Mesenchymal stem cell (in vitro differentiated cells and primary cell): ENCODE measurements around the gene C11orf21.
"Not testable (repeated sequence)": the region's sequence is repeated elsewhere in the genome, so short reads cannot be mapped to it uniquely, and the experiment has no call there.

Source experiments
- DNase-seq: peaks from one replicate; pipeline ENCODE4 v3.0.0-alpha.2; 2013
- H2AFZ ChIP-seq: one replicate; pipeline ENCODE4 v1.6.1; 2013; ENCODE audit warnings: low read depth, mild to moderate bottlenecking, control low read depth, inconsistent platforms, low read length, moderate library complexity
- H2AK5ac ChIP-seq: 2 replicates; pipeline ENCODE4 v1.6.1; 2013; ENCODE audit warnings: low read length, moderate library complexity, mild to moderate bottlenecking, inconsistent platforms; ENCODE audit not compliant: severe bottlenecking
- H2BK120ac ChIP-seq: one replicate; pipeline ENCODE4 v1.6.1; 2013; ENCODE audit warnings: low read depth, mild to moderate bottlenecking, inconsistent platforms, low read length, moderate library complexity
- H2BK12ac ChIP-seq, 2 experiments: one replicate each; pipeline ENCODE4 v1.6.1; 2013; ENCODE audit warnings: inconsistent platforms in 2 of 2, low read length in 2 of 2, mild to moderate bottlenecking in 2 of 2, moderate library complexity in 2 of 2, control low read depth in 1 of 2
- H2BK15ac ChIP-seq: one replicate; pipeline ENCODE4 v1.6.1; 2013; ENCODE audit warnings: mild to moderate bottlenecking, low read depth, inconsistent platforms; ENCODE audit not compliant: poor library complexity, severe bottlenecking
- H2BK5ac ChIP-seq: 2 replicates; pipeline ENCODE4 v1.6.1; 2013; ENCODE audit warnings: low read depth, mild to moderate bottlenecking, low read length, control low read depth, inconsistent platforms; ENCODE audit not compliant: poor library complexity, severe bottlenecking
- H3K14ac ChIP-seq, 2 experiments: one replicate each; pipeline ENCODE4 v1.6.1; 2013; ENCODE audit warnings: inconsistent platforms in 2 of 2, low read length in 2 of 2, control low read depth in 1 of 2, mild to moderate bottlenecking in 1 of 2, moderate library complexity in 1 of 2
- H3K18ac ChIP-seq, 2 experiments: one replicate each; pipeline ENCODE4 v1.6.1; 2013; ENCODE audit warnings: inconsistent platforms in 2 of 2, low read length in 2 of 2, control low read depth in 1 of 2, low read depth in 1 of 2, mild to moderate bottlenecking in 1 of 2
- H3K23ac ChIP-seq, 2 experiments: one replicate each; pipeline ENCODE4 v1.6.1; 2013; ENCODE audit warnings: inconsistent platforms in 2 of 2, low read length in 2 of 2, mild to moderate bottlenecking in 2 of 2, moderate library complexity in 2 of 2, control low read depth in 1 of 2
- H3K27ac ChIP-seq: 2 replicates; pipeline ENCODE4 v1.5.1; 2013; ENCODE audit warnings: mild to moderate bottlenecking, moderate library complexity, low read length, control low read depth, inconsistent platforms; ENCODE audit not compliant: poor library complexity, severe bottlenecking
- H3K27me3 ChIP-seq, 2 experiments: 2 replicates each; pipeline versions ENCODE4 v1.6.1 to v1.7.0; 2013; ENCODE audit warnings: low read length in 2 of 2, mild to moderate bottlenecking in 2 of 2, moderate library complexity in 2 of 2, control low read depth in 1 of 2, inconsistent platforms in 1 of 2; ENCODE audit not compliant: control insufficient read depth in 1 of 2, insufficient read depth in 1 of 2
- H3K36me3 ChIP-seq, 2 experiments: 2 replicates each; pipeline versions ENCODE4 v1.6.1 to v1.7.0; 2013; ENCODE audit warnings: low read length in 2 of 2, control low read depth in 1 of 2, inconsistent platforms in 1 of 2, low read depth in 1 of 2, mild to moderate bottlenecking in 1 of 2; ENCODE audit not compliant: insufficient read depth in 2 of 2, control insufficient read depth in 1 of 2
- H3K4ac ChIP-seq, 2 experiments: one replicate each; pipeline ENCODE4 v1.6.1; 2013; ENCODE audit warnings: inconsistent platforms in 2 of 2, low read length in 2 of 2, mild to moderate bottlenecking in 2 of 2, moderate library complexity in 2 of 2, control low read depth in 1 of 2, low read depth in 1 of 2
- H3K4me1 ChIP-seq: 2 replicates; pipeline ENCODE4 v1.6.1; 2013; ENCODE audit warnings: low read depth, low read length, control low read depth; ENCODE audit not compliant: control insufficient read depth, insufficient read depth
- H3K4me2 ChIP-seq: 2 replicates; pipeline ENCODE4 v1.6.1; 2013; ENCODE audit warnings: low read length, mild to moderate bottlenecking, inconsistent platforms; ENCODE audit not compliant: poor library complexity, severe bottlenecking
- H3K4me3 ChIP-seq, 2 experiments: 2 replicates each; pipeline versions ENCODE4 v1.5.1 to v1.7.0; 2013; ENCODE audit warnings: low read length in 2 of 2, mild to moderate bottlenecking in 2 of 2, control low read depth in 1 of 2, low read depth in 1 of 2; ENCODE audit not compliant: insufficient read depth in 1 of 2
- H3K79me1 ChIP-seq: replicated peaks from 2 replicates; pipeline ENCODE4 v1.6.1; 2013; ENCODE audit warnings: mild to moderate bottlenecking, control low read depth, low read length, inconsistent platforms; ENCODE audit not compliant: poor library complexity, severe bottlenecking
- H3K9ac ChIP-seq: 2 replicates; pipeline ENCODE4 v1.7.0; 2013; ENCODE audit warnings: mild to moderate bottlenecking, low read length, moderate library complexity
- H3K9me3 ChIP-seq: 2 replicates; pipeline ENCODE4 v1.7.0; 2013; ENCODE audit warnings: mild to moderate bottlenecking, low read length; ENCODE audit not compliant: control insufficient read depth
- H4K8ac ChIP-seq: one replicate; pipeline ENCODE4 v1.6.1; 2013; ENCODE audit warnings: inconsistent platforms, mild to moderate bottlenecking, low read length, moderate library complexity
- H4K91ac ChIP-seq: one replicate; pipeline ENCODE4 v1.6.1; 2013; ENCODE audit warnings: mild to moderate bottlenecking, low read length, inconsistent platforms
- WGBS: methylation state at CpG from one replicate; pipeline ENCODE4 v1.1.7; 2013; ENCODE audit warnings: mixed read lengths; 5-methylcytosine and 5-hydroxymethylcytosine counted together

Gene C11orf21

DNA sequence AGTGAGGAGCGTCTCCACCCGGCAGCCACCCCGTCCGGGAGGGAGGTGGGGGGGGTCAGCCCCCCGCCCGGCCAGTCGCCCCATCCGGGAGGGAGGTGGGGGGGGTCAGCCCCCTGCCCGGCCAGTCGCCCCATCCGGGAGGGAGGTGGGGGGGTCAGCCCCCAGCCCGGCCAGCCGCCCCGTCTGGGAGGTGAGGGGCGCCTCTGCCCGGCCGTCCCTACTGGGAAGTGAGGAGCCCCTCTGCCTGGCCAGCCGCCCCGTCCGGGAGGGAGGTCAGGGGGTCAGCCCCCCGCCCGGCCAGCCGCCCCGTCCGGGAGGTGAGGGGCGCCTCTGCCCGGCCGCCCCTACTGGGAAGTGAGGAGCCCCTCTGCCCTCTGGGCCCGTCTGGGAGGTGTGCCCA, 30.9 kb upstream of the C11orf21 start:
- H2BK15ac ChIP-seq, H3K4me3 ChIP-seq, H2AFZ ChIP-seq, H3K4ac ChIP-seq, H2BK5ac ChIP-seq, H2BK120ac ChIP-seq, DNase-seq, H3K9ac ChIP-seq, H3K27ac ChIP-seq, H3K4me2 ChIP-seq, H3K4me1 ChIP-seq, H3K9me3 ChIP-seq, H3K18ac ChIP-seq, H2AK5ac ChIP-seq, H3K23ac ChIP-seq, H3K79me1 ChIP-seq, H4K8ac ChIP-seq, H3K14ac ChIP-seq, H4K91ac ChIP-seq, H2BK12ac ChIP-seq, H3K36me3 ChIP-seq: not testable (repeated sequence)
- 85% methylated on average over 9 of the region's 29 CpGs for WGBS
- peaks cover 0 to 11% of the 10 kb centered on the region in 2 experiments for H3K27me3 ChIP-seq

- Histone ChIP-seq H3K9me3 (peaks cover 9% of the 10 kb centered on the region), H2BK120ac (no peak overlapping the region), H2AFZ (no peak overlapping the region), H4K8ac (no peak overlapping the region), H2AK5ac (no peak overlapping the region), H3K14ac (no peak overlapping the region), H3K36me3 (no peaks in the 10 kb centered on the region), H3K23ac (no peak overlapping the region), H3K18ac (no peak overlapping the region), H2BK12ac (no peak overlapping the region), H2BK5ac (no peak overlapping the region), H4K91ac (no peak overlapping the region), H3K4me3 (no peak overlapping the region), H3K27ac (no peak overlapping the region), H3K4me2 (no peak overlapping the region), H3K4ac (no peak overlapping the region), H3K27me3 (peaks cover 0 to under 1% of the 10 kb centered on the region in 2 experiments), H3K79me1 (no peaks in the 10 kb centered on the region), H3K9ac (no peak overlapping the region), H3K4me1 (no peaks in the 10 kb centered on the region), H2BK15ac (no peak overlapping the region)
- DNase-seq: no peak
- WGBS: 96% methylated on average over 5 of the region's 5 CpGs
Measured at GRCh38 chr11:2331404-2331803, 29.7 kb upstream of the C11orf21 start.

GRCh38 chr11:2330696-2331095, 29.0 kb upstream of the C11orf21 start:
- H3K9ac ChIP-seq: no peak overlapping the region
- no peak overlapping the region for H2BK5ac ChIP-seq
- H3K23ac ChIP-seq: no peak overlapping the region
- no peak overlapping the region for H2BK15ac ChIP-seq
- H3K9me3 ChIP-seq: peaks cover 9% of the 10 kb centered on the region
- no peak overlapping the region for H4K91ac ChIP-seq
- H3K14ac ChIP-seq: no peak overlapping the region
- no peak overlapping the region for H3K27ac ChIP-seq
- no peaks in the 10 kb centered on the region for H3K27me3 ChIP-seq
- H2AK5ac ChIP-seq: no peak overlapping the region
- H3K4me2 ChIP-seq: no peak overlapping the region
- no peaks in the 10 kb centered on the region for H3K36me3 ChIP-seq
- no peak overlapping the region for H4K8ac ChIP-seq
- no peak for DNase-seq
- H2BK12ac ChIP-seq: no peak overlapping the region
- H3K4me3 ChIP-seq: no peak overlapping the region
- H3K18ac ChIP-seq: no peak overlapping the region
- H3K4me1 ChIP-seq: no peaks in the 10 kb centered on the region
- H2AFZ ChIP-seq: no peak overlapping the region
- 86% methylated on average over 6 of the region's 6 CpGs for WGBS
- no peak overlapping the region for H2BK120ac ChIP-seq
- no peak overlapping the region for H3K4ac ChIP-seq
- no peaks in the 10 kb centered on the region for H3K79me1 ChIP-seq

DNA sequence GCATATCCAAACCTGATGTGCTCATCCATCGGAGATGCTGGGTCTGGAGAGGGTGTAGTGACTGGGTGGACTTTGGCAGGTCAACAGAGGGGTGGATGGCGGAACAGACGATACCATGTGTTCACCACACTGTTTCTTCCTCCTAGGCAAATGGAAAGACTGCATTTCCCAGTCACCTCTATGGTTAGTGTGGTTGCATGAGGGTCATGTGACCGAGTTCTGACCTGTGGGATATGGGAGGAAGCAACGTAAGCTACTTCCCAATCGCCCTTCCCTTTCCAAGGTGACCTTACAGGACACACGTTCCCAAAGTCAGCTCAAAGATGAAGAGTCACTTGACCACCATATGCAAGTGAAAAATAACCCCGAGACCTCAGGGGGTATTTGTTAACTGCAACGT, 27.8 kb upstream of the C11orf21 start:
- Histone ChIP-seq H3K18ac (no peak overlapping the region), H2BK5ac (no peak overlapping the region), H3K27ac (no peak overlapping the region), H2BK120ac (no peak overlapping the region), H2BK12ac (no peak overlapping the region), H3K4me1 (no peaks in the 10 kb centered on the region), H3K4me3 (no peak overlapping the region), H3K9me3 (peaks cover 9% of the 10 kb centered on the region), H3K23ac (no peak overlapping the region), H3K79me1 (no peaks in the 10 kb centered on the region), H2BK15ac (no peak overlapping the region), H3K4ac (no peak overlapping the region), H3K27me3 (no peaks in the 10 kb centered on the region), H3K4me2 (no peak overlapping the region), H3K36me3 (no peaks in the 10 kb centered on the region), H4K91ac (no peak overlapping the region), H2AFZ (no peak overlapping the region), H2AK5ac (no peak overlapping the region), H3K14ac (no peak overlapping the region), H3K9ac (no peak overlapping the region), H4K8ac (no peak overlapping the region)
- 74% methylated on average over 9 of the region's 9 CpGs for WGBS
- DNase-seq: no peak
